ENCODE results near the gene ABCG1. TPM values are rescaled to one million over a fixed set of nuclear protein-coding genes. Genes with fewer than 3 reads are reported as not detected.

ABCG1 gene
- total RNA-seq, 1 donor from 2014 or later = 1.3 TPM

DNA sequence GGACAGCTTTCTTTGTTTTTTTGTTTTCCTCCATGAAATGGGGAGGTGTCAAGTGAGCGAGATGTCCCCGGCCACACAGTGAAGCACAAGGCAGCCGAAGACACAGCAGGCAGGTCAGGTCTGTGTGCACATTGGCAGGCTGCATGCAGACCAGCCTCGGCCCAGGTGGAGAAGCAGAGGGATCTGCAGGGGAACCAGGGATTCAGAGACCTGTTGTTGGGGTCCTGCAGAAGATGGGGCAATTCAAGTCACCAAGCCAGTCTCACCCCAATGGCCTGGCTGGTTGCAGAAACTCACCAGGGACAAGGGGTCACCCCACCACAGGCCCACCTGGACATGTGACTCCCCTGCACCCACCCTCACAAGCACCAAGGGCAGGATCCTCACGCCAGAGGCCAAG lies 4.0 kb upstream of the ABCG1 start:
- Histone ChIP-seq H3K4me2 (ENCODE audit: low read length) (no peak overlapping the region), H4K20me1 (ENCODE audit: insufficient read depth, low read length) (no peaks in the 10 kb centered on the region), H3K4me3 (ENCODE audit: insufficient read depth, low read depth, low read length) (no peak overlapping the region), H3K79me2 (ENCODE audit: insufficient read depth, low read length) (no peaks in the 10 kb centered on the region), H3K9ac (ENCODE audit: low read length) (no peak overlapping the region), H3K27me3 (ENCODE audit: insufficient read depth, low read length) (peaks cover 14% of the 10 kb centered on the region), H3K27ac (ENCODE audit: low read depth, low read length) (no peak overlapping the region), H3K4me1 (ENCODE audit: insufficient read depth, low read length) (peaks cover 5% of the 10 kb centered on the region), H3K9me3 (ENCODE audit: insufficient read depth, low read depth, low read length) (peaks cover 3% of the 10 kb centered on the region), H3K36me3 (ENCODE audit: insufficient read depth, low read length) (no peaks in the 10 kb centered on the region), H2AFZ (ENCODE audit: low read depth, low read length) (no peak overlapping the region)
- H3K4me1 Mint-ChIP-seq (ENCODE audit: low read depth, unreplicated experiment) = peaks cover 2% of the 10 kb centered on the region
- peaks cover 25% of the 10 kb centered on the region for H3K9me3 Mint-ChIP-seq (ENCODE audit: unreplicated experiment)
- FAIRE-seq (no peak), DNase-seq (ENCODE audit: low read depth) (no peak)
- peaks cover 40% of the 10 kb centered on the region for H3K27me3 Mint-ChIP-seq (ENCODE audit: low read depth, unreplicated experiment)
- no peak overlapping the region for H3K27ac Mint-ChIP-seq (ENCODE audit: unreplicated experiment)
- H3K36me3 Mint-ChIP-seq (ENCODE audit: low read depth, unreplicated experiment) = peaks cover 4% of the 10 kb centered on the region
- TF ChIP-seq, protein P1, sequence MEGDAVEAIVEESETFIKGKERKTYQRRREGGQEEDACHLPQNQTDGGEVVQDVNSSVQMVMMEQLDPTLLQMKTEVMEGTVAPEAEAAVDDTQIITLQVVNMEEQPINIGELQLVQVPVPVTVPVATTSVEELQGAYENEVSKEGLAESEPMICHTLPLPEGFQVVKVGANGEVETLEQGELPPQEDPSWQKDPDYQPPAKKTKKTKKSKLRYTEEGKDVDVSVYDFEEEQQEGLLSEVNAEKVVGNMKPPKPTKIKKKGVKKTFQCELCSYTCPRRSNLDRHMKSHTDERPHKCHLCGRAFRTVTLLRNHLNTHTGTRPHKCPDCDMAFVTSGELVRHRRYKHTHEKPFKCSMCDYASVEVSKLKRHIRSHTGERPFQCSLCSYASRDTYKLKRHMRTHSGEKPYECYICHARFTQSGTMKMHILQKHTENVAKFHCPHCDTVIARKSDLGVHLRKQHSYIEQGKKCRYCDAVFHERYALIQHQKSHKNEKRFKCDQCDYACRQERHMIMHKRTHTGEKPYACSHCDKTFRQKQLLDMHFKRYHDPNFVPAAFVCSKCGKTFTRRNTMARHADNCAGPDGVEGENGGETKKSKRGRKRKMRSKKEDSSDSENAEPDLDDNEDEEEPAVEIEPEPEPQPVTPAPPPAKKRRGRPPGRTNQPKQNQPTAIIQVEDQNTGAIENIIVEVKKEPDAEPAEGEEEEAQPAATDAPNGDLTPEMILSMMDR (IDR thresholded peaks at IDR 0.05; ENCODE audit: insufficient read depth, low read depth, low read length) = no peak
- no peak for TF ChIP-seq EZH2 (IDR thresholded peaks at IDR 0.05; ENCODE audit: insufficient read depth, low read length)
- no peak overlapping the region for H3K4me3 Mint-ChIP-seq (ENCODE audit: unreplicated experiment)

DNA sequence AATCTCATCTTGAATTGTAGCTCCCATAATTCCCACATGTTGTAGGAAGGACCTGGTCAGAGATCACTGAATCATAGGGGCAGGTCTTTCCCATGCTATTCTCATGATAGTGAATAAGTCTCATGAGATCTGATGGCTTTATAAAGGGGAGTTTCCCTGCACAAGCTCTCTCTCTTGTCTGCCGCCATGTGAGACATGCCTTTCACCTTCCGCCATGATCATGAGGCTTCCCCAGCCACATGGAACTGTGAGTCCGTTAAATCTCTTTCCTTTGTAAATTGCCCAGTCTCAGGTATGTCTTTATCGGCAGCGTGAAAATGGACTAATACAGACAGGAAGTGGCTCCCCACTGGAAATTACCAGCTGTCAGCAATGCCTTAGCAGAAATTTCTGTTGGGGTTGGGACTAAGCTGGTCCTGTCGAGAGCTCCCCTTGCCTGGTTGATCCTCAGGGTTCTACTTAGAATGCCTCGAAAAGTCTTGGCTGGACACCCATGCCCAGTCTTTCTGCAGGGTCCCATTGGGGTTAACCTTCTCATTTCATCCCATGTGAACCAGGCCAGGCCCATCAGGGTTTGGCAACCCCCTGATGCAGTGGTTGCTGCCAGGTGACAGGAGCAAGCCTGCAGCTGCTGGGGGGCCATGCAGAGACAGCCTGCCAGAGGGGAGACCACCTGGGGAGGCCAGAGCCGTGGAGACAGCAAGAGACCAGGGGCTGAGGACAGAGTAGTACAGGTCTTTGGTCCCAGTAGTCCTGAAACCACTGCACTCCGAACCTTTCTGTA lies 2.8 kb upstream of the ABCG1 start:
- Histone ChIP-seq H3K27me3 (ENCODE audit: insufficient read depth, low read length) (peaks cover 17% of the 10 kb centered on the region), H3K4me3 (ENCODE audit: insufficient read depth, low read depth, low read length) (no peak overlapping the region), H3K79me2 (ENCODE audit: insufficient read depth, low read length) (no peaks in the 10 kb centered on the region), H3K9ac (ENCODE audit: low read length) (no peak overlapping the region), H3K4me1 (ENCODE audit: insufficient read depth, low read length) (peaks cover 12% of the 10 kb centered on the region), H3K36me3 (ENCODE audit: insufficient read depth, low read length) (no peaks in the 10 kb centered on the region), H4K20me1 (ENCODE audit: insufficient read depth, low read length) (no peaks in the 10 kb centered on the region), H3K27ac (ENCODE audit: low read depth, low read length) (no peak overlapping the region), H2AFZ (ENCODE audit: low read depth, low read length) (no peak overlapping the region), H3K9me3 (ENCODE audit: insufficient read depth, low read depth, low read length) (peaks cover 3% of the 10 kb centered on the region), H3K4me2 (ENCODE audit: low read length) (no peak overlapping the region)
- FAIRE-seq (no peak), DNase-seq (ENCODE audit: low read depth) (no peak)
- H3K4me3 Mint-ChIP-seq (ENCODE audit: unreplicated experiment) = no peak overlapping the region
- peaks cover 6% of the 10 kb centered on the region for H3K4me1 Mint-ChIP-seq (ENCODE audit: low read depth, unreplicated experiment)
- peaks cover 4% of the 10 kb centered on the region for H3K36me3 Mint-ChIP-seq (ENCODE audit: low read depth, unreplicated experiment)
- peaks cover 23% of the 10 kb centered on the region for H3K9me3 Mint-ChIP-seq (ENCODE audit: unreplicated experiment)
- no peak overlapping the region for H3K27ac Mint-ChIP-seq (ENCODE audit: unreplicated experiment)
- peaks cover 37% of the 10 kb centered on the region for H3K27me3 Mint-ChIP-seq (ENCODE audit: low read depth, unreplicated experiment)
- TF ChIP-seq EZH2 (IDR thresholded peaks at IDR 0.05; ENCODE audit: insufficient read depth, low read length) = no peak
- TF ChIP-seq, protein P1 (IDR thresholded peaks at IDR 0.05; ENCODE audit: insufficient read depth, low read depth, low read length) = no peak

All from astrocyte (in vitro differentiated cells and primary cell).